Measurements from ENCODE around the gene GTF2B.
"Not testable (repeated sequence)": the region's sequence is repeated elsewhere in the genome, so short reads cannot be mapped to it uniquely, and the experiment has no call there.

GTF2B gene

DNA sequence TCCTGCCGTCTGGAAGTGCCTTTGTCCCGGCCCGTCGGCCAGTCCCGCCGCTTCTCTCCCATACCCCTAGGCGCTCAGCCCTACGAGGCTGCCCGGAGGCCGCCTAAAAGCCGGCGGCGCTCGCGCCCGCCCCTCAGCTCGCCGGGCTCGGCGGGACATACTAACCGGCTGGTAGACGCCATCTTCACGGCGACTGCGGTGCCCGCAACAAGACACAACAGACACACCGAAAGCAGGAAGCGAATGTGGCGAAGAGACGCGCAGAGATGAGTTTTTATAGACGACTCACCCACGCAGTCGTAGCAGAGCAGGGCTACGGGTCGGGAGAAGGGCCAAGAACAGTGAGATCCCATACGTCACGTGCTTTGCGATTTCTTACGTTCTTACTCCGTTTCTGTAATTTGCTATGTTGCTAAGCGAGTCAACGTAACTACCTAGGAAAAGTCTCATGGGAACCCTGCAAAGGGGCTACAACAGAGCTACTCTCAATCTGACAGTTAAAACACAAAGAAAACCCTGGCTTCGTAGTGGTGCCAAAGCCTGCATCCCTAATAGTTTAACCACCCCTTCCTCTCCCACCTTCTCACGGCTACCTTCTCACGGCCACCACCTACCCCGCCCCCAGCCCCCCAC lies at the start of gene GTF2B:
Gene GTF2B, minus strand, starts transcription at position 250 of the 633 bp plus-strand sequence. Its CDS starts 68 bp downstream, at position 182.
- DNase-seq: peak; percentile 86

DNA sequence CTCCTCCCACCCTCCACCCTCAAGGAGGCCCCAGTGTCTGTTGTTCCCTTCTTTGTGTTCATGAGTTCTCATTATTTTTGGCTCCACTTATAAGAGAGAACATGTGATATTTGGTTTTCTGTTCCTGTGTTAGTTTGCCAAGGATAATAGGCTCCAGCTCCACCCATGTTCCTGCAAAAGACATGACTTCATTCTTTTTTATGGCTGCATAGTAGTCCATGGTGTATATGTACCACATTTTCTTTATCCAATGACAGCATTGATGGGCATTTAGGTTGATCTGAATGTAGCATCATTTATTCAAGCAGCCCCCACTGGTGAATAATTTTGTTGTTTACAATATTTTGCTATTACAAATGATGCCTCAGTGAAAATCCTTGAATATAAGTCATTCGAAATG lies 47.2 kb upstream of the GTF2B start:
- not testable (repeated sequence) for DNase-seq

DNA sequence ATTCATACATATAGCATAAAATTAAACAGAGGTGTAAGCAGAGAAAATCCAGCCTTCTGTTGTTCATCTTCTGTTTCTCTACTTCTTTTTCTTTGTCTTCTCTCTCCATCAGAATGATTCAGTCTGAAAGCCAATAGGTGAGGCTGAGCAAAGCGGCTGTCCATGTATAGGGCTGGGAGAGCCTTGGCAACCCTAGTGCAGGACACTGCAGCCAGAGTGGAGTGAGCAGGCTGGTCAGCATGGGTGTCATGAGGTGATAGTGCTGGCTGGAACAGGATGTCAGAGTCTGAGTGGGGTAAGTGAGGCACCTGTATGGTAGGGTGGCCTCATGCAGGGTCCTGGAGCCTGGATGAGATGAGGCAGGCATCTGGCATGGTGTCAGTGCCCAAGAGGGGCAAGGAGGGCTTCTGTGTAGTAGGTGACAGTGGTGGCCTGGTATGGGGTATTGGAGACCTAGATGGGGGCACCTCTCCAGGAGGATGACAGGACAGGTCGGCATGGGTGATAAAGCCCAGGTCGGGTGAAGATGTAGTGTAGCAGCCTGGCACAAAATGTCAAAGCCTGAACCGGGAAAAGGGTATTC lies 45.5 kb upstream of the GTF2B start:
- DNase-seq: no peak

GRCh38 chr1:88936223-88936523 lies 44.8 kb upstream of the GTF2B start:
- DNase-seq: no peak

DNA sequence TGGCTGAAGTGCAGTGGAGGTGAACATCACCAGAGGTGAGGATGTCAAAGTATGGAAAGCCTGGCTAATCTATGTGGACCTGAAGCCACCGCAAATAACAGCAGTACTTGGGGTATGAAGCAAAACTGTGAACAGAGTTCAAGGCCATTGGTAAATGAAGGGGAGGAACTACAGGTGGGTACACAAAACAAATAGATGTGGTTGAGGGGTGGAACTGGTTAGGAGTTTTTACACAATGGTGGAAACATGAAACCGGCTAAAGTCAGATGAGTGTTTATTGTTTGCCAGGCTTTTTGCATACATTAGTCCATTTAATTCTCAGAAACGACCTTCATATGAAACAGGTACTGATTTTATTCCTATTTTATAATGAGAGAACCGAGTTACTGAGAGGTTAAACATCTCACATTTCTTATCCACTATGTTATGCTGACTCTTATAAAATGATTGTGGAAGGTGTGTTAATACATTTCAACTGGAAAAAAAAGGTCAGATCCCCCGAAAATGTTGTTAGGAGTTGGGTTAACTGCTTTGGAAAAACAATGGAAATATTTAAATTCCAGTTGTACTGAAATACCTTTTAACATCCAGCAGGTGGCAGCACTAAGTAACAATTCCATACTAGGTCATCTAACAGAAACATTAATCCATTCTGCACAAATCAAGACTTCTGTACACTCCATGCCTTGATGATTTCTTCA lies 44.3 kb upstream of the GTF2B start:
- peak; percentile 5 for DNase-seq

DNA sequence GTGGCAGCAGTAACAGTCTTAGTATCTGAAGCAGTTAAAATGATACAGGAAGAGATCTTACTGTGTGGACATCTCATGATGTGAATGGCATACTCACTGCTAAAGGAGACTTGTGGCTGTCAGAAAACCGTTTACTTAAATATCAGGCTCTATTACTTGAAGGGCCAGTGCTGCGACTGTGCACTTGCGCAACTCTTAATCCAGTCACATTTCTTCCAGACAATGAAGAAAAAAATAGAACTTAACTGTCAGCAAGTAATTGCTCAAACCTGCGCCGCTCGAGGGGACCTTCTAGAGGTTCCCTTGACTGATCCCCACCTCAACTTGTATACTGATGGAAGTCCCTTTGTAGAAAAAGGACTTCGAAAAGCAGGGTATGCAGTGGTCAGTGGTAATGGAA lies 38.8 kb upstream of the GTF2B start:
- DNase-seq: not testable (repeated sequence)

DNA sequence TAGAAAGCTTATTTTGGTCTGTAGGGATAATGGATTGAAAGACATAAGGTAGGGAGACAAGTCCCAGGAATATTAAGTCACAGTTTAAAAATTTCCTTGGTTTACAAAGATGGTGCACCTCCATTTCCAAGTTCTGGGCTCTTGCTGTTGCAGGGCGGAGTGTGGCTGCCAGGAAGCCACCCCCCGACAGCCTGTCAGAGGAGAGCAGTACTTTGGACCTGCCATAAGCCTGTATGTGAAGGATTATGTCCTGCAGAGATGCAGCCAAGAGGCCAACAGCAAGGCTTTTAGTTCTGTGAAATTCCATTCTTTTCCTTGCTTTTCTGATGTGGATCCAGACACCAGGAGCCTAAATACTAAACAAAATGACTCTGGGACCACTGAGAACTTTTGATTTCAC lies 31.9 kb upstream of the GTF2B start:
- no peak for DNase-seq

- no peak for DNase-seq
These were observed 30.8 kb upstream of the GTF2B start for GRCh38 chr1:88922214-88922613.

- DNase-seq: no peak
These were observed 29.5 kb upstream of the GTF2B start for GRCh38 chr1:88920845-88921244.

DNA sequence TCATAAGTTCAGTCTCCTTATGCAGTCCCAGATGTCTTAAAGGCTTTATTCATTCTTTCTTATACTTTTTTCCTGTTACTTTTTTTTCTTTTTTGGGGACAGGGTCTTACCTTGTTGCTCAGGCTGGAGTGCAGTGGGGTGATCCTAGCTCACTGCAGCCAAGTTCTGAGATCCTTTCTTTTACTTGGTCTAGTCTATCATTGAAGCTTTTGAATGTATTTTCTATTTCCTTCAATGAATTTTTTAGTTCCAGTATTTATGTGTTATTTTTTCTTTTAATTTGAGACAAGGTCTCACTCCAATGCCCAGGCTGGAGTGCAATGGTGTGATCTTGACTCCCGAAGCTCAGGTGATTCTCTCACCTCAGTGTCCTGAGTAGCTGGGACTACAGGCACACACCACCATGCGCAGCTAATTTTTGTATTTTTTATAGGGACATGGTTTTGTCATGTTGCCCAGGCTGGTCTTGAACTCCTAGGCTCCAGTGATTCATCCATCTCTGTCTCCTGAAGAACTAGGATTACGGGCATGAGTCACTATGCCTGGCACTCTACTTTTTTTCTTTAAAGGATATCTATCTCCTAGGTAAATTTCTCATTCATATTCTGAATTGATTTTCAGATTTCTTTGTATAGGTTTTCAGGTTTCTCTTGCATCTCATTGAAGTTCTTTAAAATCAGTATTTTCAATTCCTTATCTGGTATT lies 26.1 kb upstream of the GTF2B start:
- no peak for DNase-seq

GRCh38 chr1:88916883-88917282 lies 25.5 kb upstream of the GTF2B start:
- no peak for DNase-seq

- DNase-seq: not testable (repeated sequence)
These were observed 20.4 kb upstream of the GTF2B start for GRCh38 chr1:88911800-88912199.

DNA sequence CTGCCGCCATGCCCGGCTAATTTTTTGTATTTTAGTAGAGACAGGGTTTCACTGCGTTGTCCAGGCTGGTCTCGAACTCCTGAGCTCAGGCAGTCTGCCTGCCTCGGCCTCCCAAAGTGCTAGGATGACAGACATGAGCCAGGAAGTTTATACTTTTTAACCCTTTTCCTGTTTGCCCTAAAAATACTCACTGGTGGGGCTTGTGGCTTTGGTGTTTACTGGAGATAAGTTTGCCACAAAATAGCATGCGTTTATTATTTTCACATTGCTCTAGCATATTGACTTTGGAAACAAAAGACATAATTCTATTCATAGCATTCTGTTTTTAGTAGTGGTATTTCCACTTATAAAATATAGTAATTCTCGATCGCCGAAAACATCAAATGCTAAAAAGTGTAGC lies 19.8 kb upstream of the GTF2B start:
- DNase-seq: no peak

- no peak for DNase-seq
These were observed 19.0 kb upstream of the GTF2B start for GRCh38 chr1:88910401-88910800.

- DNase-seq: no peak
These were observed 9.5 kb upstream of the GTF2B start for GRCh38 chr1:88900883-88901282.

DNA sequence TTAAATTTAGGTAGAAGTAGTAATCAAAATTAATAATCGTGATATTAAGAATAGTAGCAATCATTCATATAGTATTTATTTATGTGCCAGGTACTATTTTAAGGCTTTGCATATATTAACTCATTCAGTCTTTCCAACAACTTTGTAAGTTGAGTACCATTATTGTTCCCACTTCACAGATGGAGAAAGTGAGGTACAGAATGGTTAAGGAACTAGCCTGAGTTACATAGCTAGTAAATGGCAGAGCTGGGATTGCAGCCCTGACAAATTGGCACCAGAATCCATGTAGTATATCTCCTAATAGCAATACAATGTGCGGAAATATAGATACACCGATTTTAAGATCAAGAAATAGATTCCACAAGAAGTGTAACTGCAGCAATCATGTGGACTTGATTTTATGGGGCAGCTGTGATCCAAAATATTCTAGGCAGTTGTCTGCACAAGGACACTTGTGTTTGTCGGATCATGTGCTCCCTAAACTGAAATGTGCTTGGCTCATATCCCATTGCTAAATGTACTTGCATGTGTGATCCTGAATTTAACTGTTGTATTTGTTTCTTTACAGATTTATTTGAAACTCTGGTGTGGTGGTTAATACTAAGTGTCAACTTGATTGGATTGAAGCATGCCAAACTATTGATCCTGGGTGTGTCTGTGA lies 5.8 kb upstream of the GTF2B start:
- DNase-seq: no peak

DNA sequence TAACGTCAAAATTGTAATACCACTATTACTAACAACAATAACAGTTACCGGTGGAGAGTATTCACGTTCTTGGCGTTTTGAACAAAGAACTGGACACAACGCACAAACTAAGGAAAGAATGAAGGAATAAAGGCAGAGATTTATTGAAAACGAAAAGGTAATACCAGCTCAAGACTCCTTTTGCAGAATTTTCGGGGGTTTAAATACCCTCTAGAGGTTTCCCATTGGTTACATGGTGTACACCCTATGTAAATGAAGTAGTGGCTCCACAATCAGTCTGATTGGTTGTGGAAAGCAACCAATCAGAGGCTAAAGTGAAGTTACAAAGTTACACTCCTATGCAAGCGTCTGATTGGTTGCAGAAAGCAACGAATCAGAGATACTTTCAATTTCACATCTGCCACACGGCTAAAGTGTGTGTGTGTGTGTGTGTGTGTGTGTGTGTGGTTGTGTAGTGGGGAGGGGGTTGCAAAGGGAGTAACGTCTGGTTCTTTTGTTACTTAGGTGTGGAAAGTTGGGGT lies 1.1 kb upstream of the GTF2B start:
- DNase-seq: no peak

- DNase-seq: no peak
These were observed 579 bp upstream of the GTF2B start for GRCh38 chr1:88891951-88892340.

DNA sequence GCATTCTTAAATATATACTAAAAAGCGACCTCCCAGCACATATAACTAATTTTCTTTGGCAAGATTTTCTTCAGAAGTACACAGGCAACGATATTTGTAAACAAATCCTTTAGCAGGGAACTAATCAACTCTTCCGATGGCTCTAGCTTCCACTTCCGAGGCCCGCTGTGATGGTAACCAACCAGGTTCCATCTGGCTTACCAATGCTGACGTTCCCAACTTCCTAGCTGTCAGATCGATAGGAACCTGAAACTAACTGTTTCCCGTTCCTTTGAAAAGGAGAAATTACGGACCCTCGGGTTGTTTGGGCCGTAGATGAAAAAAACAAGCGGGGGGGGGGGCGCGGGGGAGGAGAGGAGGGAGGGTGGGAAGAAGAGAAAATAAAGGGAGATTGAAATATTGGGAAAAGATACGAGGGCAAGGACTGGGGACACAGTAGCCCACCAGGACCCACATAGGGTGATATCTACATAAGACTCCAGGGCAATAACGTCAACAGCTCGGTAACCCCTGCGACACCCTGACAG lies 513 bp downstream of the GTF2B start:
- no peak for DNase-seq

- no peak for DNase-seq
These were observed 1.2 kb downstream of the GTF2B start for GRCh38 chr1:88890131-88890530.

DNA sequence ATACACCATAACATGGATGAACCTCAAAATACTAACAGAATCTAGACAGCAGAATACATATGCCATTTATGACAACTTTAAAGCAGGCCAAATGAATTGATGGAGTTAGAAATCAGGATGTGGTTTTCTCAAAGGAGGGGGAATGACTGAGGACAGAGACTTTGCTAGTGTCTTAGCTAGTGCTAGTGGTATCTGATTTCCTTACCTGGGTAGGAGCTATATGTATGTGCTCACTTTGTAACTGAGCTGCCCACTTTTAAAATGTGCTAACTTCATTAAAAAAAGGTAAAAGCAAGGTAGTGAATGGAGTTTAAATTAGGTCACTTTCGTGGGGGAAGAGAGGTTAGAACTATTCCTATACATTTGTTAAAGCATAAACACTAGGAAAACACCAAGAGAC lies 2.6 kb downstream of the GTF2B start:
- no peak for DNase-seq

- DNase-seq: no peak
These were observed 5.4 kb downstream of the GTF2B start for GRCh38 chr1:88885933-88886332.

DNA sequence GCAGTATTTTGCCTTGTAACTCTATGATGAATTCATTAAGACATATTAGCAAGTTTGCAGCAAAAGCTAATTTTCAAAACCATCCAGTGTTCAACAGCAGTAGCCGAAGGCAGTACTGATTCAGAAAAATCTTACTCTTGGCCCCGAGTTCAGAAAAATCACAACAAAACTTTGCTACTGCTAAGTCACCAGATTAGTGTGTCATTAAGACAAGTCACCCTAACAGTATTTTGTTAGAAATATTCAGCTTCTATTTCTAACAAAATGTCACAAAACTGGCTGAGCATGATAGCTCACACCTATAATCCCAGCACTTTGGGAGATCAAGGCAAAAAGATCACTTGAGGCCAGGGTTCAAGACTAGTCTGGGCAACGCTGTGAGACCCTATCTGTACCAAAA lies 8.2 kb downstream of the GTF2B start:
- no peak for DNase-seq
